A549 (cell line): ENCODE results near the gene HLA-C. TPM values are rescaled to one million over a fixed set of nuclear protein-coding genes. Genes with fewer than 3 reads are reported as not detected.
"Not testable (repeated sequence)": the region's sequence is repeated elsewhere in the genome, so short reads cannot be mapped to it uniquely, and the experiment has no call there.

Experiments
- ATAC-seq, 2 experiments: fragments of 200-7000 bp in 1 of 2; fragments of >200 bp in 1 of 2; cut with Nextera tagmentation in 1 of 2; cut with Tn5 transposase in 1 of 2; 3 replicates each; pipeline versions ENCODE4 v1.8.0 to v1.9.1; 2018 to 2020; ENCODE audit warnings: mild to moderate bottlenecking in 1 of 2, moderate library complexity in 1 of 2
- CTCF ChIA-PET: fragments of 300-600 bp; sonication (Branson Sonifier 250); formaldehyde crosslinking; extraction: SDS; loops from one replicate; lab custom pipeline; 2021; ENCODE audit warnings: antibody characterized with exemption, inconsistent platforms; lab: Yijun Ruan, JAX
- POLR2A ChIA-PET: fragments of 350-600 bp; formaldehyde crosslinking; extraction: SDS; loops from one replicate; lab custom pipeline; 2021; ENCODE audit warnings: antibody characterized with exemption, inconsistent platforms; lab: Yijun Ruan, JAX
- DNase-seq, 2 experiments: peaks; one replicate each; pipeline versions ENCODE4 v3.0.0 to v3.0.0-alpha.2; 2011 to 2016; ENCODE audit warnings: low read depth in 1 of 2, low spot score in 1 of 2
- FAIRE-seq: peaks from 2 replicates; lab custom pipeline; 2011; peaks lifted over from hg19 to GRCh38; lab: Jason Lieb, UNC
- H3K27ac ChIP-seq, 2 experiments: fragments of >200 bp; sonication (Bioruptor Twin); formaldehyde crosslinking; 3 replicates each; pipeline ENCODE4 v1.5.1; 2016 to 2017
- H3K4me1 ChIP-seq: fragments of >200 bp; sonication (Bioruptor Twin); formaldehyde crosslinking; 3 replicates; pipeline ENCODE4 v1.6.1; 2016
- H3K4me2 ChIP-seq: fragments of >200 bp; sonication (Bioruptor Twin); formaldehyde crosslinking; 3 replicates; pipeline ENCODE4 v1.6.1; 2016
- H3K4me3 ChIP-seq: fragments of >200 bp; sonication (Bioruptor Twin); formaldehyde crosslinking; 3 replicates; pipeline ENCODE4 v1.5.1; 2016
- H3K9me3 ChIP-seq: fragments of >200 bp; sonication (Bioruptor Twin); formaldehyde crosslinking; 3 replicates; pipeline ENCODE4 v1.6.1; 2016
- CBX8 ChIP-seq: fragments of 200-600 bp; sonication (generic); IDR thresholded peaks from 2 replicates; pipeline ENCODE4 v1.6.1; 2016
- FOSB ChIP-seq: fragments of 250-450 bp; sonication (Bioruptor Pico); IDR thresholded peaks from 2 replicates; pipeline ENCODE4 v1.5.0; 2020; ENCODE audit warnings: mild to moderate bottlenecking, moderate library complexity
- HDAC2 ChIP-seq: fragments of 200-600 bp; sonication (generic); IDR thresholded peaks from 2 replicates; pipeline ENCODE4 v1.6.1; 2016
- HEYL ChIP-seq: fragments of 250-450 bp; sonication (Bioruptor Pico); IDR thresholded peaks from 2 replicates; pipeline ENCODE4 v1.8.0; 2021; ENCODE audit warnings: mild to moderate bottlenecking, moderate library complexity
- HOXB13 ChIP-seq: fragments of 250-450 bp; sonication (Bioruptor Pico); IDR thresholded peaks from 2 replicates; pipeline ENCODE4 v1.5.0; 2020; ENCODE audit warnings: low read depth, mild to moderate bottlenecking, moderate library complexity
- JUN ChIP-seq, 2 experiments: fragments of >200 bp; sonication (Bioruptor Twin); formaldehyde crosslinking; IDR thresholded peaks; 2 replicates in 1 of 2; 3 replicates in 1 of 2; pipeline ENCODE4 v1.6.1; 2016 to 2017
- PHF8 ChIP-seq: fragments of 200-600 bp; sonication (generic); IDR thresholded peaks from 2 replicates; pipeline ENCODE4 v1.6.1; 2016; ENCODE audit warnings: low read depth, mild to moderate bottlenecking, antibody characterized with exemption, moderate library complexity, borderline replicate concordance
- RAD21 ChIP-seq, 2 experiments: fragments of >200 bp in 1 of 2; sonication (Bioruptor Twin) in 1 of 2; formaldehyde crosslinking in 1 of 2; IDR thresholded peaks in 1 of 2; conservative IDR thresholded peaks in 1 of 2; 2 replicates in 1 of 2; 3 replicates in 1 of 2; pipeline ENCODE4 v1.6.1; 2012 to 2018; ENCODE audit warnings: inconsistent platforms in 1 of 2
- WGBS: methylation state at CpG from one replicate; pipeline ENCODE4 v1.1.6; 2017; ENCODE audit errors: missing lambda C conversion rate; 5-methylcytosine and 5-hydroxymethylcytosine counted together
- polyA plus RNA-seq, 4 experiments: library from polyadenylated mRNA; depleted of rRNA in 3 of 4; stranded (reverse); fragments of >200 nt; fragmentation: RNase III in 1 of 4; extraction: RNeasy Plus Mini Kit Qiagen cat#74134 plus additional on column Dnase treatment in 1 of 4; gene quantifications; 2 replicates in 3 of 4; 3 replicates in 1 of 4; pipeline ENCODE4 v1.2.3, GENCODE V29; 2011 to 2017
- TF ChIP-seq, protein P1 (sequence below): fragments of 200-600 bp; sonication (generic); IDR thresholded peaks from 2 replicates; pipeline ENCODE4 v1.6.1; 2016; ENCODE audit warnings: antibody characterized with exemption, mild to moderate bottlenecking, moderate library complexity
- TF ChIP-seq, protein P2 (sequence below): fragments of >200 bp; sonication (Bioruptor Twin); formaldehyde crosslinking; IDR thresholded peaks from 3 replicates; pipeline ENCODE4 v1.6.1; 2016
- TF ChIP-seq, protein P3 (sequence below): fragments of 150-350 bp; IDR thresholded peaks from 2 replicates; pipeline ENCODE4 v1.6.1; 2014; ENCODE audit warnings: low read depth, mild to moderate bottlenecking, low read length
- TF ChIP-seq, protein P4 (sequence below): fragments of 450-650 bp; IDR thresholded peaks from 2 replicates; pipeline ENCODE4 v1.6.1; 2014; ENCODE audit warnings: antibody characterized with exemption

HLA-C gene
- polyA plus RNA-seq, 2 of the 4 experiments (the other 2 are of a cell fraction) = 22.6 to 40.9 TPM

DNA sequence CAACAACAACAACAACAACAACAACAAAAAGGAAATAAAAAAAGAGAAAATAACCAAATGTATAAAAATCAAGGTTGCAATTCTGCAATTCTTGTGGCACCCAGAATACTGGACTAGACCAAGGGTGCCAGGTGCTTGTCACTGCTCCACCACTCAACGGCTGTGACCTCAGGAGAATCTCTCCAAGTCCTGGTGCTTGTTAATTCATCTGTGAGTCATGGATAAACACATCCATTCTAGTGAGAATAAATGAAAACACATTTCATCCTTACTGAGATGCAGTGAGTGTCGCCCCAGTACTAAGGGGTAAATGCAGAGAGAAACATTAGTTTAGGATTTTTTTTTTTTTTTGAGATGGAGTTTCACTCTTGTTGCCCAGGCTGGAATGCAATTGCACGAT, 32.0 kb downstream of the HLA-C start (continued):
- TF ChIP-seq, protein P1, sequence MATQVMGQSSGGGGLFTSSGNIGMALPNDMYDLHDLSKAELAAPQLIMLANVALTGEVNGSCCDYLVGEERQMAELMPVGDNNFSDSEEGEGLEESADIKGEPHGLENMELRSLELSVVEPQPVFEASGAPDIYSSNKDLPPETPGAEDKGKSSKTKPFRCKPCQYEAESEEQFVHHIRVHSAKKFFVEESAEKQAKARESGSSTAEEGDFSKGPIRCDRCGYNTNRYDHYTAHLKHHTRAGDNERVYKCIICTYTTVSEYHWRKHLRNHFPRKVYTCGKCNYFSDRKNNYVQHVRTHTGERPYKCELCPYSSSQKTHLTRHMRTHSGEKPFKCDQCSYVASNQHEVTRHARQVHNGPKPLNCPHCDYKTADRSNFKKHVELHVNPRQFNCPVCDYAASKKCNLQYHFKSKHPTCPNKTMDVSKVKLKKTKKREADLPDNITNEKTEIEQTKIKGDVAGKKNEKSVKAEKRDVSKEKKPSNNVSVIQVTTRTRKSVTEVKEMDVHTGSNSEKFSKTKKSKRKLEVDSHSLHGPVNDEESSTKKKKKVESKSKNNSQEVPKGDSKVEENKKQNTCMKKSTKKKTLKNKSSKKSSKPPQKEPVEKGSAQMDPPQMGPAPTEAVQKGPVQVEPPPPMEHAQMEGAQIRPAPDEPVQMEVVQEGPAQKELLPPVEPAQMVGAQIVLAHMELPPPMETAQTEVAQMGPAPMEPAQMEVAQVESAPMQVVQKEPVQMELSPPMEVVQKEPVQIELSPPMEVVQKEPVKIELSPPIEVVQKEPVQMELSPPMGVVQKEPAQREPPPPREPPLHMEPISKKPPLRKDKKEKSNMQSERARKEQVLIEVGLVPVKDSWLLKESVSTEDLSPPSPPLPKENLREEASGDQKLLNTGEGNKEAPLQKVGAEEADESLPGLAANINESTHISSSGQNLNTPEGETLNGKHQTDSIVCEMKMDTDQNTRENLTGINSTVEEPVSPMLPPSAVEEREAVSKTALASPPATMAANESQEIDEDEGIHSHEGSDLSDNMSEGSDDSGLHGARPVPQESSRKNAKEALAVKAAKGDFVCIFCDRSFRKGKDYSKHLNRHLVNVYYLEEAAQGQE = no peak
- TF ChIP-seq JUN (IDR thresholded peaks at IDR 0.05) = no peak
- TF ChIP-seq, protein P2, sequence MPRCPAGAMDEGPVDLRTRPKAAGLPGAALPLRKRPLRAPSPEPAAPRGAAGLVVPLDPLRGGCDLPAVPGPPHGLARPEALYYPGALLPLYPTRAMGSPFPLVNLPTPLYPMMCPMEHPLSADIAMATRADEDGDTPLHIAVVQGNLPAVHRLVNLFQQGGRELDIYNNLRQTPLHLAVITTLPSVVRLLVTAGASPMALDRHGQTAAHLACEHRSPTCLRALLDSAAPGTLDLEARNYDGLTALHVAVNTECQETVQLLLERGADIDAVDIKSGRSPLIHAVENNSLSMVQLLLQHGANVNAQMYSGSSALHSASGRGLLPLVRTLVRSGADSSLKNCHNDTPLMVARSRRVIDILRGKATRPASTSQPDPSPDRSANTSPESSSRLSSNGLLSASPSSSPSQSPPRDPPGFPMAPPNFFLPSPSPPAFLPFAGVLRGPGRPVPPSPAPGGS = no peak

DNA sequence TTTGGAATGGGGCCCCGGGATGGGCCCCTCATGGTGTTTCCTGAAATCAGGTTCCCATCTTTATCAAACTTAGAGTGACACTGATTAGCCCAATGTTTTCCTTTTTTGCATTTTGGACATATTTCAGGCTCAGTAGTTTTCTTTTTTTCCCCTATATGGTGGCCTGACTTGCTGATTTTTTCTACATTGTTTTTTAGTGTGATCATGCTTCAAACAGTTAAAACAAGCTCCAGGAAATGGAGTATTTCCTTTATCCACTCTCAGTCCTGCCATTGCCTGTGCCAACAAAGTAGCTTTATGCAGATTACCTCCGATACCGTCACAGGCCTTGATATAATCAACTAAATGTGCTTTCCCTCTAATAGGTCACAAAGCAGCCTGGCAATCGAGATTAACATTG, 37.8 kb downstream of the HLA-C start:
- 44% methylated on average over 4 of the region's 4 CpGs for WGBS
- POLR2A ChIA-PET, H3K4me1 ChIP-seq, H3K9me3 ChIP-seq, H3K4me3 ChIP-seq, H3K27ac ChIP-seq, DNase-seq, ATAC-seq, FAIRE-seq, H3K4me2 ChIP-seq: not testable (repeated sequence)
- CTCF ChIA-PET = interaction anchor here (1.0 to 1.4 kb wide), 2 partner anchors 19 to 105 kb away, joined by 3 to 4 read pairs; no protein-coding TSS in a partner anchor

DNA sequence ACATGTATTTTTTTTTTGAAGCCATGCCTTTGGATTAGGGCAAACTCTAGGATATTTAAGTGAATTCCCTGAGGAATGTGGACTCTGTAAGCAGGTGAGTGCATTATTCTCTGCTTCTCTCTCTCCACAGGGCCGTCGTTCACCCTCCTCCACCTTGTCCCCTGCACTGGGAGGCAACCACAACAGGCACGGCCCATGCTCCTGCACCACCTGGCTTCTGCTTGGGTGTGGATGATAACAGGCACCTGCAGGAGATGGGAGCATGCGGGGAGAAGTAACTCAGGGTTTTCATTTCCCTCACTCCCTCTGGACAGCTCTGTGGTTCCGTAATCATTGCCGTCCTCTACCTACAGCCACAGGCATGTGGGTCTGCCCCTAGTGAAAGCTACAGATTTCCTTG, 43.4 kb downstream of the HLA-C start:
- no peak for DNase-seq
- no peak overlapping the region for H3K4me2 ChIP-seq
- TF ChIP-seq HDAC2 (no peak), PHF8 (no peak), CBX8 (no peak), HEYL (CRISPR knock-in tag) (no peak), RAD21 (conservative IDR thresholded peaks at IDR 0.05 in 1 of 2, IDR thresholded peaks at IDR 0.05 in 1 of 2) (no peak)
- TF ChIP-seq, protein P3, sequence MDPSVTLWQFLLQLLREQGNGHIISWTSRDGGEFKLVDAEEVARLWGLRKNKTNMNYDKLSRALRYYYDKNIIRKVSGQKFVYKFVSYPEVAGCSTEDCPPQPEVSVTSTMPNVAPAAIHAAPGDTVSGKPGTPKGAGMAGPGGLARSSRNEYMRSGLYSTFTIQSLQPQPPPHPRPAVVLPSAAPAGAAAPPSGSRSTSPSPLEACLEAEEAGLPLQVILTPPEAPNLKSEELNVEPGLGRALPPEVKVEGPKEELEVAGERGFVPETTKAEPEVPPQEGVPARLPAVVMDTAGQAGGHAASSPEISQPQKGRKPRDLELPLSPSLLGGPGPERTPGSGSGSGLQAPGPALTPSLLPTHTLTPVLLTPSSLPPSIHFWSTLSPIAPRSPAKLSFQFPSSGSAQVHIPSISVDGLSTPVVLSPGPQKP = no peak
- TF ChIP-seq, protein P4, sequence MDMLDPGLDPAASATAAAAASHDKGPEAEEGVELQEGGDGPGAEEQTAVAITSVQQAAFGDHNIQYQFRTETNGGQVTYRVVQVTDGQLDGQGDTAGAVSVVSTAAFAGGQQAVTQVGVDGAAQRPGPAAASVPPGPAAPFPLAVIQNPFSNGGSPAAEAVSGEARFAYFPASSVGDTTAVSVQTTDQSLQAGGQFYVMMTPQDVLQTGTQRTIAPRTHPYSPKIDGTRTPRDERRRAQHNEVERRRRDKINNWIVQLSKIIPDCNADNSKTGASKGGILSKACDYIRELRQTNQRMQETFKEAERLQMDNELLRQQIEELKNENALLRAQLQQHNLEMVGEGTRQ = no peak
- TF ChIP-seq, protein P2 = no peak
- TF ChIP-seq, all 56 proteins: peak for 0
- Histone ChIP-seq H3K27ac (no peak overlapping the region), H3K4me3 (no peak overlapping the region), H3K9me3 (no peaks in the 10 kb centered on the region), H3K4me1 (no peaks in the 10 kb centered on the region)
- WGBS = 71% methylated on average over 6 of the region's 6 CpGs
- no peak for FAIRE-seq
- POLR2A ChIA-PET = no interaction called here
- CTCF ChIA-PET = interaction anchor here (0.7 kb wide), 1 partner anchor 231 kb away, joined by 3 read pairs; no protein-coding TSS in a partner anchor
- ATAC-seq = no peak

DNA sequence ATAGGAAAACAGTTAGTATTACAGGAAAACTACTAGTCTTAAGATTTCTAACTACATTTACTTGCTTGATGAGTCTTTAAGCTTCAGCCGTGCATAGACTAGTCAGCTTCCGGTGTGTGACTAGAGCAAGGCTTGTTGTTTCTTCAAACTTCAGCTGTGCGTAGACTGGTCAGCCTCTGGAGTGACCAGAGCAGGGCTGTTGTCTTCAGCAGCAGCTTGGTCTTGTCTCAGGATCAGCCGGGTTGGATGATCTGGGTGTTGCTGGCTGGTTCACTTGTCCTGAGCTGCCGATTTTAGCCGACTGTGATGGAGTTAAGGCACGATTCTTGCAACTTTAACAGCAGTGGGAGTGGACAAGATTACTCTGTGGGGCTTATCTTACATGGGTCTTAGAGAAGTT, 44.7 kb downstream of the HLA-C start:
- ATAC-seq = no peak
- DNase-seq = no peak
- Histone ChIP-seq H3K27ac (no peak overlapping the region), H3K4me3 (no peak overlapping the region), H3K9me3 (no peaks in the 10 kb centered on the region), H3K4me1 (no peaks in the 10 kb centered on the region), H3K4me2 (no peak overlapping the region)
- WGBS = 34% methylated on average over 6 of the region's 7 CpGs
- TF ChIP-seq FOSB (CRISPR knock-in tag) = no peak
- TF ChIP-seq HOXB13 = no peak
- TF ChIP-seq HEYL (CRISPR knock-in tag) = no peak
- CTCF ChIA-PET = interaction anchor here (0.9 to 1.4 kb wide), 2 partner anchors 16 to 139 kb away, joined by 3 to 4 read pairs; no protein-coding TSS in a partner anchor
- POLR2A ChIA-PET = no interaction called here
- FAIRE-seq = no peak
